Measurements from ENCODE around the gene ZC3H12C. TPM values are rescaled to one million over a fixed set of nuclear protein-coding genes. Genes with fewer than 3 reads are reported as not detected.

Gene ZC3H12C
- total and polyA plus RNA-seq, 2 of the 4 experiments (the other 2 are of a cell fraction), result 4.2 to 15.8 TPM

DNA sequence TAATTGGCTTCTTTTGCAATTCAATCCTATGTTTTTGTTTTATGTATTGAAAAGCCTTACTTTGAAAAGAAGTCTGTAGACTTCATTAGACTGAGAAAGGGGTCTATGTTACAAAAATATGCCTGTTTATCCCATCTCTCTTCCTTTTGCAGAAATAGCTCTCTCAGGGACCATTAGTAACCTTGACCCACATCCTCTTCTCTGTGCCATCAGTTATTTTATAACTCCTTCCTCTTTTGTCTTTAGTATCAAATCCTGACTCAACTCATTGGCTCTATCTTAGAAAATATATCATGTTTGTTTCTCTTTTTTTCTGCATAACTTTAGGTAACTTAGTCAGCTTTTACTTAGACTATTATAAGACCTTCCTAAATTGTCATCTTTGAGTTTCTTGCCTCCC lies 20.3 kb downstream of the ZC3H12C start:
- no peak overlapping the region for H2BK15ac ChIP-seq (ENCODE audit: low read depth, low read length)
- dilution Hi-C loops (cut with HindIII; ENCODE audit: low sequenced_read_pairs, unreplicated experiment) (no loop called here), intact Hi-C loops (cut with micrococcal nuclease) (no loop called here), in situ Hi-C loops (cut with MboI; ENCODE audit: low sequenced_read_pairs) (no loop called here)
- H2AK5ac ChIP-seq (ENCODE audit: low read depth, low read length), result no peak overlapping the region
- no peak overlapping the region for H3K56ac ChIP-seq (ENCODE audit: extremely low read depth, insufficient read depth, low read length)
- TF ChIP-seq, protein P1, sequence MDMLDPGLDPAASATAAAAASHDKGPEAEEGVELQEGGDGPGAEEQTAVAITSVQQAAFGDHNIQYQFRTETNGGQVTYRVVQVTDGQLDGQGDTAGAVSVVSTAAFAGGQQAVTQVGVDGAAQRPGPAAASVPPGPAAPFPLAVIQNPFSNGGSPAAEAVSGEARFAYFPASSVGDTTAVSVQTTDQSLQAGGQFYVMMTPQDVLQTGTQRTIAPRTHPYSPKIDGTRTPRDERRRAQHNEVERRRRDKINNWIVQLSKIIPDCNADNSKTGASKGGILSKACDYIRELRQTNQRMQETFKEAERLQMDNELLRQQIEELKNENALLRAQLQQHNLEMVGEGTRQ (IDR thresholded peaks at IDR 0.05; ENCODE audit: low read depth, low read length), result no peak
- no peak for TF ChIP-seq NFE2L2 (IDR thresholded peaks at IDR 0.05; ENCODE audit: low read depth, low read length)
- TF ChIP-seq MAFK (IDR thresholded peaks at IDR 0.05; ENCODE audit: low read depth, low read length), result no peak
- no peak for TF ChIP-seq BHLHE40 (IDR thresholded peaks at IDR 0.05; ENCODE audit: low read depth, low read length)
- no peak for TF ChIP-seq MXI1 (IDR thresholded peaks at IDR 0.05; ENCODE audit: borderline replicate concordance, low read depth, low read length)
- TF ChIP-seq, protein P2, sequence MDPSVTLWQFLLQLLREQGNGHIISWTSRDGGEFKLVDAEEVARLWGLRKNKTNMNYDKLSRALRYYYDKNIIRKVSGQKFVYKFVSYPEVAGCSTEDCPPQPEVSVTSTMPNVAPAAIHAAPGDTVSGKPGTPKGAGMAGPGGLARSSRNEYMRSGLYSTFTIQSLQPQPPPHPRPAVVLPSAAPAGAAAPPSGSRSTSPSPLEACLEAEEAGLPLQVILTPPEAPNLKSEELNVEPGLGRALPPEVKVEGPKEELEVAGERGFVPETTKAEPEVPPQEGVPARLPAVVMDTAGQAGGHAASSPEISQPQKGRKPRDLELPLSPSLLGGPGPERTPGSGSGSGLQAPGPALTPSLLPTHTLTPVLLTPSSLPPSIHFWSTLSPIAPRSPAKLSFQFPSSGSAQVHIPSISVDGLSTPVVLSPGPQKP (IDR thresholded peaks at IDR 0.05; ENCODE audit: borderline replicate concordance, low read depth, low read length), result no peak
- TF ChIP-seq RAD21 (IDR thresholded peaks at IDR 0.05; ENCODE audit: low read length), result no peak
- TF ChIP-seq CHD1 (IDR thresholded peaks at IDR 0.05; ENCODE audit: low read depth, low read length), result no peak
- no peak for TF ChIP-seq POLR2A (IDR thresholded peaks at IDR 0.05; ENCODE audit: low read depth, low read length)
- TF ChIP-seq SMC3 (IDR thresholded peaks at IDR 0.05; ENCODE audit: low read depth, low read length), result no peak
- no peak for TF ChIP-seq RFX5 (IDR thresholded peaks at IDR 0.05; ENCODE audit: low read depth, low read length)
- TF ChIP-seq CEBPB (IDR thresholded peaks at IDR 0.05; ENCODE audit: low read depth, low read length), result no peak
- TF ChIP-seq RCOR1 (IDR thresholded peaks at IDR 0.05; ENCODE audit: insufficient replicate concordance, low read length), result no peak
- TF ChIP-seq, protein P3, sequence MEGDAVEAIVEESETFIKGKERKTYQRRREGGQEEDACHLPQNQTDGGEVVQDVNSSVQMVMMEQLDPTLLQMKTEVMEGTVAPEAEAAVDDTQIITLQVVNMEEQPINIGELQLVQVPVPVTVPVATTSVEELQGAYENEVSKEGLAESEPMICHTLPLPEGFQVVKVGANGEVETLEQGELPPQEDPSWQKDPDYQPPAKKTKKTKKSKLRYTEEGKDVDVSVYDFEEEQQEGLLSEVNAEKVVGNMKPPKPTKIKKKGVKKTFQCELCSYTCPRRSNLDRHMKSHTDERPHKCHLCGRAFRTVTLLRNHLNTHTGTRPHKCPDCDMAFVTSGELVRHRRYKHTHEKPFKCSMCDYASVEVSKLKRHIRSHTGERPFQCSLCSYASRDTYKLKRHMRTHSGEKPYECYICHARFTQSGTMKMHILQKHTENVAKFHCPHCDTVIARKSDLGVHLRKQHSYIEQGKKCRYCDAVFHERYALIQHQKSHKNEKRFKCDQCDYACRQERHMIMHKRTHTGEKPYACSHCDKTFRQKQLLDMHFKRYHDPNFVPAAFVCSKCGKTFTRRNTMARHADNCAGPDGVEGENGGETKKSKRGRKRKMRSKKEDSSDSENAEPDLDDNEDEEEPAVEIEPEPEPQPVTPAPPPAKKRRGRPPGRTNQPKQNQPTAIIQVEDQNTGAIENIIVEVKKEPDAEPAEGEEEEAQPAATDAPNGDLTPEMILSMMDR (conservative IDR thresholded peaks at IDR 0.05; ENCODE audit: low read depth, low read length), result no peak
- no peak for TF ChIP-seq MAZ (IDR thresholded peaks at IDR 0.05; ENCODE audit: borderline replicate concordance, low read depth, low read length)
- TF ChIP-seq FOS (IDR thresholded peaks at IDR 0.05; ENCODE audit: low read depth, low read length), result no peak
- no peak overlapping the region for H3K4me2 ChIP-seq (ENCODE audit: low read depth, low read length)
- no peak overlapping the region for H2BK120ac ChIP-seq (ENCODE audit: low read depth, low read length)
- H3K9me3 ChIP-seq (ENCODE audit: control insufficient read depth, insufficient read depth, low read length), result no peaks in the 10 kb centered on the region
- no peaks in the 10 kb centered on the region for H3K27me3 ChIP-seq (ENCODE audit: control insufficient read depth, insufficient read depth, low read length)
- H4K8ac ChIP-seq (ENCODE audit: low read depth in 2 of 2, low read length in 2 of 2), result no peak overlapping the region
- no peak overlapping the region for H4K5ac ChIP-seq (ENCODE audit: low read depth, low read length)
- ChIA-PET POLR2A (ENCODE audit: unreplicated experiment) (interaction anchor here (0.6 kb wide), 1 partner anchor 10 kb away, joined by 3 read pairs; no protein-coding TSS in a partner anchor), CTCF (interaction anchor here (0.7 kb wide), 1 partner anchor 63 kb away, joined by 3 read pairs; no protein-coding TSS in a partner anchor)
- H3K9me1 ChIP-seq (ENCODE audit: insufficient read depth, low read length), result peaks cover 13% of the 10 kb centered on the region
- no peak overlapping the region for H3K4me3 ChIP-seq (ENCODE audit: insufficient read depth, low read depth, low read length)
- H3K4me1 ChIP-seq (ENCODE audit: control insufficient read depth, insufficient read depth, low read length), result no peaks in the 10 kb centered on the region
- no peak overlapping the region for H2AFZ ChIP-seq (replicated peaks; ENCODE audit: low read length, poor library complexity)
- peaks cover 6% of the 10 kb centered on the region for H3K36me3 ChIP-seq (ENCODE audit: control insufficient read depth, insufficient read depth, low read length)
- H2AK9ac ChIP-seq (replicated peaks; ENCODE audit: low read depth, low read length, poor library complexity), result no peak overlapping the region
- no peak overlapping the region for H3K18ac ChIP-seq (ENCODE audit: low read depth, low read length)
- H3K4ac ChIP-seq (ENCODE audit: low read depth, low read length), result no peak overlapping the region
- no peak for ATAC-seq (ENCODE audit: low read depth)
- peaks cover 14 to 46% of the 10 kb centered on the region in 2 experiments for H3K79me1 ChIP-seq (ENCODE audit: low read depth in 1 of 2, low read length in 2 of 2)
- H4K91ac ChIP-seq (ENCODE audit: insufficient read depth, low read depth, low read length), result no peak overlapping the region
- no peak overlapping the region for H2BK5ac ChIP-seq (ENCODE audit: low read depth, low read length, poor library complexity, severe bottlenecking)
- H4K20me1 ChIP-seq (ENCODE audit: insufficient read depth, low read length), result peaks cover 7% of the 10 kb centered on the region
- no peak overlapping the region for H3K27ac ChIP-seq (ENCODE audit: insufficient read depth, low read length)
- no TSS peak for BruUV-seq (replicated peaks)
- H3K9ac ChIP-seq (ENCODE audit: low read depth, low read length), result no peak overlapping the region
- DNase-seq, result no peak
- H3K14ac ChIP-seq (replicated peaks; ENCODE audit: low read depth, low read length), result no peak overlapping the region
- H3K23ac ChIP-seq (ENCODE audit: low read depth, low read length), result no peak overlapping the region
- H2BK20ac ChIP-seq (ENCODE audit: low read depth, low read length), result no peak overlapping the region

All from IMR-90 (cell line).